HL-60 (cell line): ENCODE results near the gene HPSE2.

Experiments
- DNase-seq, 2 experiments: peaks; one replicate each; pipeline ENCODE4 v3.0.0-alpha.2; 2010 to 2020; ENCODE audit warnings: low read depth in 1 of 2, low spot score in 1 of 2
- H3K27ac ChIP-seq: fragments of 250-450 bp; sonication (Bioruptor Pico); replicated peaks from 2 replicates; pipeline ENCODE4 v1.5.1; 2020; ENCODE audit warnings: mild to moderate bottlenecking, moderate library complexity
- H3K27me3 ChIP-seq: fragments of 250-450 bp; sonication (Bioruptor Pico); 2 replicates; pipeline ENCODE4 v1.5.1; 2021; ENCODE audit warnings: mild to moderate bottlenecking, moderate library complexity; ENCODE audit not compliant: insufficient read depth, poor library complexity, severe bottlenecking
- H3K4me3 ChIP-seq: replicated peaks from 2 replicates; pipeline ENCODE4 v1.5.1; 2011; ENCODE audit warnings: mild to moderate bottlenecking, control low read depth, low read length; ENCODE audit not compliant: insufficient read depth
- CTCF ChIP-seq: IDR thresholded peaks from one replicate; pipeline ENCODE4 v1.5.1; 2011; ENCODE audit warnings: low read length, control low read depth, inconsistent platforms; ENCODE audit not compliant: insufficient read depth
- GABPA ChIP-seq: IDR thresholded peaks from 2 replicates; pipeline ENCODE4 v1.6.1; 2012; ENCODE audit warnings: low read depth
- POLR2AphosphoS5 ChIP-seq: IDR thresholded peaks from 2 replicates; pipeline ENCODE4 v1.6.1; 2012; ENCODE audit warnings: low read depth
- SPI1 ChIP-seq: IDR thresholded peaks from 2 replicates; pipeline ENCODE4 v1.6.1; 2012; ENCODE audit warnings: low read depth, mild to moderate bottlenecking, borderline replicate concordance
- TF ChIP-seq, protein P1 (sequence below): IDR thresholded peaks from 2 replicates; pipeline ENCODE4 v1.6.1; 2012; ENCODE audit warnings: low read depth; ENCODE audit not compliant: insufficient replicate concordance

HPSE2 gene

GRCh38 chr10:98917828-98918227 lies 317.8 kb downstream of the HPSE2 start:
- Histone ChIP-seq H3K27ac (no peak overlapping the region), H3K27me3 (peaks cover 2% of the 10 kb centered on the region), H3K4me3 (no peak overlapping the region)
- TF ChIP-seq POLR2AphosphoS5 (no peak), CTCF (no peak), GABPA (no peak), SPI1 (no peak)
- TF ChIP-seq, protein P1, sequence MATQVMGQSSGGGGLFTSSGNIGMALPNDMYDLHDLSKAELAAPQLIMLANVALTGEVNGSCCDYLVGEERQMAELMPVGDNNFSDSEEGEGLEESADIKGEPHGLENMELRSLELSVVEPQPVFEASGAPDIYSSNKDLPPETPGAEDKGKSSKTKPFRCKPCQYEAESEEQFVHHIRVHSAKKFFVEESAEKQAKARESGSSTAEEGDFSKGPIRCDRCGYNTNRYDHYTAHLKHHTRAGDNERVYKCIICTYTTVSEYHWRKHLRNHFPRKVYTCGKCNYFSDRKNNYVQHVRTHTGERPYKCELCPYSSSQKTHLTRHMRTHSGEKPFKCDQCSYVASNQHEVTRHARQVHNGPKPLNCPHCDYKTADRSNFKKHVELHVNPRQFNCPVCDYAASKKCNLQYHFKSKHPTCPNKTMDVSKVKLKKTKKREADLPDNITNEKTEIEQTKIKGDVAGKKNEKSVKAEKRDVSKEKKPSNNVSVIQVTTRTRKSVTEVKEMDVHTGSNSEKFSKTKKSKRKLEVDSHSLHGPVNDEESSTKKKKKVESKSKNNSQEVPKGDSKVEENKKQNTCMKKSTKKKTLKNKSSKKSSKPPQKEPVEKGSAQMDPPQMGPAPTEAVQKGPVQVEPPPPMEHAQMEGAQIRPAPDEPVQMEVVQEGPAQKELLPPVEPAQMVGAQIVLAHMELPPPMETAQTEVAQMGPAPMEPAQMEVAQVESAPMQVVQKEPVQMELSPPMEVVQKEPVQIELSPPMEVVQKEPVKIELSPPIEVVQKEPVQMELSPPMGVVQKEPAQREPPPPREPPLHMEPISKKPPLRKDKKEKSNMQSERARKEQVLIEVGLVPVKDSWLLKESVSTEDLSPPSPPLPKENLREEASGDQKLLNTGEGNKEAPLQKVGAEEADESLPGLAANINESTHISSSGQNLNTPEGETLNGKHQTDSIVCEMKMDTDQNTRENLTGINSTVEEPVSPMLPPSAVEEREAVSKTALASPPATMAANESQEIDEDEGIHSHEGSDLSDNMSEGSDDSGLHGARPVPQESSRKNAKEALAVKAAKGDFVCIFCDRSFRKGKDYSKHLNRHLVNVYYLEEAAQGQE, result no peak
- DNase-seq, result no peak

GRCh38 chr10:98916526-98917125 lies 319.0 kb downstream of the HPSE2 start:
- DNase-seq, result no peak
- Histone ChIP-seq H3K4me3 (no peak overlapping the region), H3K27me3 (peaks cover 2% of the 10 kb centered on the region), H3K27ac (no peak overlapping the region)
- TF ChIP-seq CTCF (no peak), GABPA (no peak), POLR2AphosphoS5 (no peak), SPI1 (no peak)
- TF ChIP-seq, protein P1, result no peak

GRCh38 chr10:98915911-98916310 lies 319.7 kb downstream of the HPSE2 start:
- no peak for DNase-seq
- H3K27me3 ChIP-seq, result peaks cover 2% of the 10 kb centered on the region

More at GRCh38 chr10:98915911-98916310, 319.7 kb downstream of the HPSE2 start:
- Histone ChIP-seq H3K4me3 (no peak overlapping the region), H3K27ac (no peak overlapping the region)
- TF ChIP-seq SPI1, result no peak
- TF ChIP-seq, protein P1, result no peak
